GM20000 (cell line): ENCODE results near the gene ECD.

Source experiments
- DNase-seq: peaks from one replicate; pipeline ENCODE4 v3.0.0; 2012; ENCODE audit warnings: low spot score
- TF ChIP-seq, protein P1 (sequence below): IDR thresholded peaks from 2 replicates; pipeline ENCODE4 v1.5.1; 2012; ENCODE audit warnings: mild to moderate bottlenecking, control low read depth; ENCODE audit errors: extremely low read depth, missing control alignments

Gene ECD

DNA sequence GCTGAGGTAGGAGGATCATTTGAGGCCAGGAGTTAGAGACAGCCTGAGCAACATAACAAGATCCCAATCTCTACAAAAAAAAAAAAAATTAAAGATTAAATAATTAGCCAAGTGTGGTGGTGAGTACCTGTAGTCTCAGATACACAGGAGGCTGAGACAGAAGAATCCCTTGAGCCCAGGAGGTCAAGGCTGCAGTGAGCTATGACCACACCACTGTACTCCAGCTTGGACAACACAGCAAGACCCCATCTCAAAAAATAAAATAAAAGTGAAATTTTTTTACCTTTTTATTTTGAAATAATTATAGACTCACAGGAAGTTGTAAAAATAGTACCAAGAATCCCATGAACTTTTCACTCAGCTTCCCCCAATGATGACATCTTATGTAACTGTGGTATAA lies 5.1 kb upstream of the ECD start:
- TF ChIP-seq, protein P1, sequence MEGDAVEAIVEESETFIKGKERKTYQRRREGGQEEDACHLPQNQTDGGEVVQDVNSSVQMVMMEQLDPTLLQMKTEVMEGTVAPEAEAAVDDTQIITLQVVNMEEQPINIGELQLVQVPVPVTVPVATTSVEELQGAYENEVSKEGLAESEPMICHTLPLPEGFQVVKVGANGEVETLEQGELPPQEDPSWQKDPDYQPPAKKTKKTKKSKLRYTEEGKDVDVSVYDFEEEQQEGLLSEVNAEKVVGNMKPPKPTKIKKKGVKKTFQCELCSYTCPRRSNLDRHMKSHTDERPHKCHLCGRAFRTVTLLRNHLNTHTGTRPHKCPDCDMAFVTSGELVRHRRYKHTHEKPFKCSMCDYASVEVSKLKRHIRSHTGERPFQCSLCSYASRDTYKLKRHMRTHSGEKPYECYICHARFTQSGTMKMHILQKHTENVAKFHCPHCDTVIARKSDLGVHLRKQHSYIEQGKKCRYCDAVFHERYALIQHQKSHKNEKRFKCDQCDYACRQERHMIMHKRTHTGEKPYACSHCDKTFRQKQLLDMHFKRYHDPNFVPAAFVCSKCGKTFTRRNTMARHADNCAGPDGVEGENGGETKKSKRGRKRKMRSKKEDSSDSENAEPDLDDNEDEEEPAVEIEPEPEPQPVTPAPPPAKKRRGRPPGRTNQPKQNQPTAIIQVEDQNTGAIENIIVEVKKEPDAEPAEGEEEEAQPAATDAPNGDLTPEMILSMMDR = no peak
- no peak for DNase-seq

DNA sequence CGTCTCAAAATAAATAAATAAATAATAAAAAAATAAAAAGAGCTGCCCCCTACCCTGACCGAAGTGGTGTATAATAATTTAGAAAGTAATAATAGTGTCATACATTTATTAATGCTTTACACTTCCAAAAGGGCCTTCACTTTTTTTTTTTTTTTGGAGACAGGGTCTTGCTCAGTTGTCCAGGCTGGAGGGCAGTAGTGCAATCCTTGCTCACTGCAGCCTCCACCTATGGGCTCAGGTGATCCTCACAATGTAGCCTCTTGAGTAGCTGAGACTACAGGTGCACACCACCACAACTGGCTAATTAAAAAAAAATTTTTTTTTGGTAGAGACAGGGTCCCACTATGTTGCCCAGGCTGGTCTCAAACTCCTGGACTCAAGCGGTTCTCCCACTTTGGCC lies 1.5 kb upstream of the ECD start:
- TF ChIP-seq, protein P1 = no peak
- DNase-seq = no peak

DNA sequence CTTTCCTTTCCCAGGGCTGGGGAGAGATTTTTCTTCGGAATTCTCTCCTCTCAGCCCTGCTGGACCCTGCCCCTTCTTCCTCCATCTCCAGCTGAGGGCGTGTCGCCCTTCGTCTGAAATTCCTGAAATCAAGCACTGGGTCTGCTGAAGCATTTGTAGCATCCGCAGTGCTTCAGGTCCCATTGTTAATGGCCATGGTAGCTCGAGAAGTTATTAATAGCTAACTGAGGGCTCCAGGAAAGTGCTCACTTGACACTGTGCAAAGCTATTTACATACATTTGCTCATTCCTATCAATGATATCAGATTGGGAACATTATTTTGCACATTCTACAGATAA lies 626 bp upstream of the ECD start:
- TF ChIP-seq, protein P1 = no peak
- DNase-seq = no peak

DNA sequence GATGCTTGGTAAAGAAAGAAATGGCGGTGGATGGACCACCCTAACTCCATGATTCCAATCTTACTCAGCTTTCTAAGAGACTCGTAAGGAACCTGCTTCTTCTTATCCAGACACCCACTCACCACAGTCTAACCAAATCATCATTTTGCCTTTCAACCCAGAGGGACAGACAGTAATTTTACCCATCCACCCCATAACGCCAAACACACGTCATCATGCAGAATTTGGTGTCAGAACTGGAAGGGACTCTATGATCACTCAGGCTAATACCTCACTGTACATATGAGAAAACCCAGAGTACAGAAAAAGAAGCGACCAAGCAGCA lies 388 bp downstream of the ECD start:
- no peak for DNase-seq
- TF ChIP-seq, protein P1 = no peak

- TF ChIP-seq, protein P1 = no peak
- no peak for DNase-seq
Measured at GRCh38 chr10:73166972-73167371, 836 bp downstream of the ECD start.

- DNase-seq = no peak
- TF ChIP-seq, protein P1 = no peak
Measured at GRCh38 chr10:73163096-73163495, 4.7 kb downstream of the ECD start.

GRCh38 chr10:73161662-73162061 lies 6.1 kb downstream of the ECD start:
- TF ChIP-seq, protein P1 = no peak
- no peak for DNase-seq
